ENCODE data around the gene ATF7IP. TPM values are rescaled to one million over a fixed set of nuclear protein-coding genes. Genes with fewer than 3 reads are reported as not detected.

ATF7IP gene
- total RNA-seq, 1 experiment from 2014 or later: 172 TPM

GRCh38 chr12:14482361-14482760, 116.9 kb downstream of the ATF7IP start:
- H2BK120ac ChIP-seq (ENCODE audit: low read depth, low read length, poor library complexity, severe bottlenecking): no peak overlapping the region
- H3K27me3 Mint-ChIP-seq (ENCODE audit: low read depth): no peaks in the 10 kb centered on the region
- no peaks in the 10 kb centered on the region for H3K4me1 ChIP-seq (ENCODE audit: insufficient read depth, low read length)
- no peaks in the 10 kb centered on the region for H3K79me1 ChIP-seq (ENCODE audit: insufficient read depth, low read depth, low read length, poor library complexity, severe bottlenecking)
- no peaks in the 10 kb centered on the region for H3K23me2 ChIP-seq (ENCODE audit: insufficient read length, low read depth, low read length, poor library complexity, severe bottlenecking)
- no peak overlapping the region for H3K14ac ChIP-seq (ENCODE audit: insufficient read depth, low read length)
- no peak for DNase-seq
- TF ChIP-seq, protein P1, sequence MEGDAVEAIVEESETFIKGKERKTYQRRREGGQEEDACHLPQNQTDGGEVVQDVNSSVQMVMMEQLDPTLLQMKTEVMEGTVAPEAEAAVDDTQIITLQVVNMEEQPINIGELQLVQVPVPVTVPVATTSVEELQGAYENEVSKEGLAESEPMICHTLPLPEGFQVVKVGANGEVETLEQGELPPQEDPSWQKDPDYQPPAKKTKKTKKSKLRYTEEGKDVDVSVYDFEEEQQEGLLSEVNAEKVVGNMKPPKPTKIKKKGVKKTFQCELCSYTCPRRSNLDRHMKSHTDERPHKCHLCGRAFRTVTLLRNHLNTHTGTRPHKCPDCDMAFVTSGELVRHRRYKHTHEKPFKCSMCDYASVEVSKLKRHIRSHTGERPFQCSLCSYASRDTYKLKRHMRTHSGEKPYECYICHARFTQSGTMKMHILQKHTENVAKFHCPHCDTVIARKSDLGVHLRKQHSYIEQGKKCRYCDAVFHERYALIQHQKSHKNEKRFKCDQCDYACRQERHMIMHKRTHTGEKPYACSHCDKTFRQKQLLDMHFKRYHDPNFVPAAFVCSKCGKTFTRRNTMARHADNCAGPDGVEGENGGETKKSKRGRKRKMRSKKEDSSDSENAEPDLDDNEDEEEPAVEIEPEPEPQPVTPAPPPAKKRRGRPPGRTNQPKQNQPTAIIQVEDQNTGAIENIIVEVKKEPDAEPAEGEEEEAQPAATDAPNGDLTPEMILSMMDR (conservative IDR thresholded peaks at IDR 0.05): no peak
- H4K91ac ChIP-seq (ENCODE audit: insufficient read length, low read depth, low read length): no peak overlapping the region
- no peak overlapping the region for H2AFZ ChIP-seq (ENCODE audit: low read length)
- no peak overlapping the region for H2BK5ac ChIP-seq (ENCODE audit: insufficient read length, low read length)
- no peak overlapping the region for H3K18ac ChIP-seq (ENCODE audit: insufficient read length, low read depth, low read length)
- H3K9me3 Mint-ChIP-seq: no peaks in the 10 kb centered on the region
- H2BK15ac ChIP-seq (ENCODE audit: low read depth, low read length): no peak overlapping the region
- H4K8ac ChIP-seq (replicated peaks; ENCODE audit: insufficient read length, low read depth, low read length): no peak overlapping the region
- no peak overlapping the region for H3K23ac ChIP-seq (ENCODE audit: insufficient read length, low read depth, low read length)
- WGBS (ENCODE audit: extremely low coverage, insufficient read length, low lambda C conversion rate): no CpG with 5 or more reads among the region's 1 CpG
- no peak overlapping the region for H3T11ph ChIP-seq (ENCODE audit: low read length)
- H2BK12ac ChIP-seq (ENCODE audit: insufficient read length, low read depth, low read length): no peak overlapping the region
- no peak overlapping the region for H3K27ac ChIP-seq (ENCODE audit: insufficient read length, low read depth, low read length)
- no peak overlapping the region for H3K4me3 Mint-ChIP-seq
- no peaks in the 10 kb centered on the region for H3K4me1 Mint-ChIP-seq
- no peak overlapping the region for H3K9ac ChIP-seq (ENCODE audit: extremely low read depth, insufficient read length, low read length)
- peaks cover 55 to 92% (median 84%) of the 10 kb centered on the region in 3 experiments for H3K36me3 Mint-ChIP-seq (ENCODE audit: insufficient read depth in 1 of 3, low read depth in 3 of 3)
- H2BK20ac ChIP-seq (ENCODE audit: low read depth, low read length, poor library complexity, severe bottlenecking): no peak overlapping the region
- no peak overlapping the region for H2AK5ac ChIP-seq (ENCODE audit: insufficient read length, low read length)
- H4K5ac ChIP-seq (ENCODE audit: insufficient read length, low read depth, low read length): no peak overlapping the region
- H3K79me2 ChIP-seq (ENCODE audit: insufficient read depth, low read length): no peaks in the 10 kb centered on the region
- no peak overlapping the region for H3K27ac Mint-ChIP-seq
- no peak overlapping the region for H3K4me2 ChIP-seq (ENCODE audit: insufficient read depth, insufficient read length, low read length)
- H3K56ac ChIP-seq (ENCODE audit: insufficient read length, low read depth, low read length): no peak overlapping the region
- H3K4ac ChIP-seq (ENCODE audit: low read depth, low read length): no peak overlapping the region
- H3K9me3 ChIP-seq (ENCODE audit: control insufficient read depth, low read depth, low read length): no peaks in the 10 kb centered on the region
- no peaks in the 10 kb centered on the region for H4K20me1 ChIP-seq (ENCODE audit: control insufficient read depth, insufficient read depth, insufficient read length)
- no peaks in the 10 kb centered on the region for H3K27me3 ChIP-seq (ENCODE audit: insufficient read depth, low read length)
